Choroid plexus epithelial cell (primary cell): ENCODE results near the gene KLHDC8A.

Source experiments
- DNase-seq: peaks from one replicate; pipeline ENCODE4 v3.0.0-alpha.2; 2010; ENCODE audit warnings: low read depth
- H3K4me3 ChIP-seq: 2 replicates; pipeline ENCODE4 v1.5.1; 2011; ENCODE audit warnings: low read depth, mild to moderate bottlenecking, control low read depth, low read length, moderate library complexity
- CTCF ChIP-seq: conservative IDR thresholded peaks from 2 replicates; pipeline ENCODE4 v1.5.1; 2011; ENCODE audit warnings: low read depth, mild to moderate bottlenecking, control low read depth, inconsistent platforms, low read length, moderate library complexity

KLHDC8A gene

GRCh38 chr1:205376739-205377138 lies 20.0 kb upstream of the KLHDC8A start:
- TF ChIP-seq CTCF: no peak
- H3K4me3 ChIP-seq: no peak overlapping the region
- no peak for DNase-seq

GRCh38 chr1:205375835-205376545 lies 19.3 kb upstream of the KLHDC8A start:
- DNase-seq: peak; percentile 60
- H3K4me3 ChIP-seq: no peak overlapping the region
- TF ChIP-seq CTCF: peak; percentile 14

- TF ChIP-seq CTCF: no peak
- DNase-seq: peak; percentile 73
- H3K4me3 ChIP-seq: no peak overlapping the region
Observed at GRCh38 chr1:205374210-205375078, 17.7 kb upstream of the KLHDC8A start.

- no peak for TF ChIP-seq CTCF
- no peak for DNase-seq
- no peak overlapping the region for H3K4me3 ChIP-seq
Observed at GRCh38 chr1:205373798-205374175, 17.1 kb upstream of the KLHDC8A start.

GRCh38 chr1:205373022-205373797 lies 16.5 kb upstream of the KLHDC8A start:
- no peak for DNase-seq
- no peak for TF ChIP-seq CTCF
- H3K4me3 ChIP-seq: no peak overlapping the region

GRCh38 chr1:205371871-205372660 lies 15.3 kb upstream of the KLHDC8A start:
- DNase-seq: peak; percentile 81
- H3K4me3 ChIP-seq: no peak overlapping the region
- no peak for TF ChIP-seq CTCF
